Endothelial cell of umbilical vein (primary cell): ENCODE data around the gene HSPA5.
"Not testable (repeated sequence)": the region's sequence is repeated elsewhere in the genome, so short reads cannot be mapped to it uniquely, and the experiment has no call there.

Experiments used
- EZH2 ChIP-seq: IDR thresholded peaks from 2 replicates; pipeline ENCODE4 v1.6.1; 2012; ENCODE audit warnings: borderline replicate concordance, low read depth, mild to moderate bottlenecking, moderate library complexity, low read length, inconsistent platforms; ENCODE audit not compliant: severe bottlenecking
- MYC ChIP-seq: IDR thresholded peaks from one replicate; pipeline ENCODE4 v1.6.1; 2011; ENCODE audit warnings: mild to moderate bottlenecking, low read depth, low read length
- POLR2AphosphoS5 ChIP-seq: IDR thresholded peaks from 2 replicates; pipeline ENCODE4 v1.6.1; 2012; ENCODE audit warnings: low read depth, mild to moderate bottlenecking, control low read depth, low read length, moderate library complexity; ENCODE audit not compliant: insufficient read depth
- TF ChIP-seq, protein P1 (sequence below), 2 donors: IDR thresholded peaks; 1 replicate in 1 of 2; 2 replicates in 1 of 2; pipeline ENCODE4 v1.5.1; 2011; ENCODE audit warnings: low read length in 2 of 2, mild to moderate bottlenecking in 2 of 2, moderate library complexity in 2 of 2, control low read depth in 1 of 2, inconsistent platforms in 1 of 2, low read depth in 1 of 2; ENCODE audit not compliant: insufficient read depth in 1 of 2; ENCODE audit errors: extremely low read depth in 1 of 2

GRCh38 chr9:125194466-125194865, 46.7 kb downstream of the HSPA5 start:
- TF ChIP-seq, protein P1, sequence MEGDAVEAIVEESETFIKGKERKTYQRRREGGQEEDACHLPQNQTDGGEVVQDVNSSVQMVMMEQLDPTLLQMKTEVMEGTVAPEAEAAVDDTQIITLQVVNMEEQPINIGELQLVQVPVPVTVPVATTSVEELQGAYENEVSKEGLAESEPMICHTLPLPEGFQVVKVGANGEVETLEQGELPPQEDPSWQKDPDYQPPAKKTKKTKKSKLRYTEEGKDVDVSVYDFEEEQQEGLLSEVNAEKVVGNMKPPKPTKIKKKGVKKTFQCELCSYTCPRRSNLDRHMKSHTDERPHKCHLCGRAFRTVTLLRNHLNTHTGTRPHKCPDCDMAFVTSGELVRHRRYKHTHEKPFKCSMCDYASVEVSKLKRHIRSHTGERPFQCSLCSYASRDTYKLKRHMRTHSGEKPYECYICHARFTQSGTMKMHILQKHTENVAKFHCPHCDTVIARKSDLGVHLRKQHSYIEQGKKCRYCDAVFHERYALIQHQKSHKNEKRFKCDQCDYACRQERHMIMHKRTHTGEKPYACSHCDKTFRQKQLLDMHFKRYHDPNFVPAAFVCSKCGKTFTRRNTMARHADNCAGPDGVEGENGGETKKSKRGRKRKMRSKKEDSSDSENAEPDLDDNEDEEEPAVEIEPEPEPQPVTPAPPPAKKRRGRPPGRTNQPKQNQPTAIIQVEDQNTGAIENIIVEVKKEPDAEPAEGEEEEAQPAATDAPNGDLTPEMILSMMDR (IDR thresholded peaks at IDR 0.05; ENCODE audit: extremely low read depth in 1 of 2, insufficient read depth in 1 of 2, low read depth in 1 of 2, low read length in 2 of 2), result not testable (repeated sequence)
- TF ChIP-seq MYC, EZH2, POLR2AphosphoS5: not testable (repeated sequence)
